Stimulated activated CD8-positive, alpha-beta memory T cell treated with anti-CD3 and anti-CD28 coated beads, Interleukin-2, amount 100 ng/mL, for 1 hour (primary cell): ENCODE data around the gene TRIM74.
"Not testable (repeated sequence)": the region's sequence is repeated elsewhere in the genome, so short reads cannot be mapped to it uniquely, and the experiment has no call there.

Experiments
- DNase-seq, 2 donors: peaks; one replicate each; pipeline ENCODE4 v3.0.0-alpha.2; 2020; ENCODE audit warnings: low read depth in 2 of 2

The TRIM74 gene

DNA sequence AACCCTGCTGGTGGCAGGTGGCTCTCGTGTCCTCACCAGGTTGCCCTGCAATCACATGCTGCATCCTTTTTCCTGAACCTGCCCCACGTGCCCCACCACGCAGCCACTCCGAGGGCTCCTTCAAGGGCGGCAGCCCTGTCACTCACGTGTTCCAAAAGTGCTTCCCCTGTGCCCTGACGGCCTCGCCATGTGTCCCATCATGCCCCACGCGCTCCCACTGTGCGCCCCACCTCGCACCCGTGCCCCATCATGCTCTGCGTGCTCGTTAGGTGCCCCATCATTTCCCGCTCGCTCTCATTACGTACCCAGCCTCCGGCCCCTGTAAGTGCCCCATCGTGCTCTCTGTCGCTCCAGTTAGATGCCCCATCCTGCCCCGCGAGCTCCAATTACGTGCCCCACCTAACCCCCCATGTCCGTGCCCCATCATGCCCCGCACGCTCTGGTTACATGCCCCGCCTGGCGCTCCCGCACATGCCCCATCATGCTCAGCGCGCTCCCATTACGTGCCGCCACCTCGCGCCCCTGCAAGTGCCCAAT is at the start of gene TRIM74:
TRIM74 (minus strand) TSS at position 487 of the 537 bp plus-strand sequence. CDS start 3,309 bp downstream, outside the sequence.
- DNase-seq, result not testable (repeated sequence)

GRCh38 chr7:73006491-73006890 is 37.2 kb upstream of the TRIM74 start:
- not testable (repeated sequence) for DNase-seq

GRCh38 chr7:73005693-73006447 is 36.6 kb upstream of the TRIM74 start:
- DNase-seq, result peak; percentile 76

- peak; percentile 31 to 58 for DNase-seq
Measured at GRCh38 chr7:73005356-73005692, 36.1 kb upstream of the TRIM74 start.

DNA sequence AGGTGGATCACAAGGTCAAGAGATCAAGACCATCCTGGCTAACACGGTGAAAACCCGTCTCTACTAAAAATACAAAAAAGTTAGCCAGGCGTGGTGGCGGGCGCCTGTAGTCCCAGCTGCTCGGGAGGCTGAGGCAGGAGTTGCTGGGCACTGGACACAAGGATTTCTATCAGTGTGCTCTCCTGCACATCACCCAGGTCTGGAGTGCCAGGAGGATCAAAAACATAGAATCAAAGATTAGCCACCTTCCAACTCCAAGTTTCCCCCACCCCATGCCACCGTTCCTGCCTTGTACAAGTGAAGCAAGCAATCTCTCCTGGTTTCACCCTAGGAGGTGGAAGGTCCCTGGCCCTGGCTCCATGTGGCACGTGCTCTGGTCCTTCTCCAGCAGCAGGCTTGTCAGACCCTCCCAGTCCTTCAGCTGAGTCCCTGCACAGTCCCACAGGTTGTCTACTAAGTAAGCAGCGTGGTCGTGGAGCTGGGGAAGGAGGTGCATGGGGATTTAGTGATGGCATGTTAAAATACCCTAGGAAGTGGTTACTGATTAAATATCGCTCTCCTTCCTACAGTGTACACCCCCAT is 28.7 kb upstream of the TRIM74 start:
- not testable (repeated sequence) for DNase-seq

DNA sequence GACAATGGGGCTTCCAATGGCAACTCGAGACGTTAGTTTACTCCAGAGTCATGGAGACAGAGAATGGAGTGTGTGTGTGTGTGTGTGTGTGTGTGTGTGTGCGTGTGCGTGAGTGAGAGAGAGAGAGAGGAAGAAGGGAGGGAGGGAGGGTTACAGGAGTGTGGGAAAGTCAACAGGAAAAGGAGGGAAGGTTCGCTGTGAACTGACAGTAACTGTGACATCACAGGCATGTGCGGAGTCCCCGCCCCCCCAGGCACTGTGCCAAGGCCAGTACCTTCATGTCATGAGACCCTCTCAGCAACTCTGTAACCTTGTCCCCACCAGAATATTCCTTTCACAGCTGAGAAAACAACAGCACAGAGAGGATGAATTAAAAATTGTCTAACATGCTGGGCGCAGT is 28.2 kb upstream of the TRIM74 start:
- DNase-seq, result not testable (repeated sequence)

GRCh38 chr7:72995484-72995883 is 26.2 kb upstream of the TRIM74 start:
- not testable (repeated sequence) for DNase-seq

DNA sequence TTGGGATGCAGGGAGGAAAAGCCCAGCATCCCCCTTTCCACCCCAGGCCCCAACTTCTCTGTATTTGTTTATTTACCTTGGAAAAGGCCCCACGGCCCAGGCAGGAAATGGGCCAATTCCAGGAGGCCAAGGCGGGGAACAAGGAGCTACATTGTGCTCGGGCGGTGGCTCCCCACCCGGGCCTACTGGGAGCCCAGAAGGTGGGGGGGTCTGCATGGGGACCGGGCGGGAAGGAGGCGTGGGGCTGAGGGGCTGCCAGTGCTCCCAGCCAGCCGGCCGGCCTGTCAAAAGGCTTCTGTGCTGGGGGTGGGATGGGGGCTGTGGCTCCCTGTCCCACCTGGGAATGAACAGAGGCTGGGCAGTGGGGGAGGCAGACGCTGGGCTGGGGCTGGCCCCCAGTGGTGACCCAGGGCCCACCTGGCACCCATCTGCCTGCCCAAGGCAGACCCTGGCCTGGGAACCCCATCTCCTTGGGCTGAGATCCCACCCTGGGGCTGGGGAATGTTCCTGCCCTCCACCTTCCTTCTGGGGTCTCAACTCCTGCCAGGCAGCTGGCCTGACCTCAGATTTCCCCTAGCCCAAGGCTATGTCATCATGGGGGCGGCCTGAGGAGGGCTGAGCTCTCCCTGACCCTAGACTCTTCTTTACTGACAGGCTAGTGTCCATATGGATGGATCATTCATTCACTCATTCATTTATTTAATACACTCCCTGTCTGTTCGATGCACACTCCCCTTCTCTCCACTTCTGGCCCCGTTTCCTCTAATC is 21.1 kb upstream of the TRIM74 start:
- DNase-seq, result not testable (repeated sequence)

GRCh38 chr7:72982084-72982483 is 12.8 kb upstream of the TRIM74 start:
- not testable (repeated sequence) for DNase-seq

- not testable (repeated sequence) for DNase-seq
Measured at GRCh38 chr7:72980382-72980781, 11.1 kb upstream of the TRIM74 start.

DNA sequence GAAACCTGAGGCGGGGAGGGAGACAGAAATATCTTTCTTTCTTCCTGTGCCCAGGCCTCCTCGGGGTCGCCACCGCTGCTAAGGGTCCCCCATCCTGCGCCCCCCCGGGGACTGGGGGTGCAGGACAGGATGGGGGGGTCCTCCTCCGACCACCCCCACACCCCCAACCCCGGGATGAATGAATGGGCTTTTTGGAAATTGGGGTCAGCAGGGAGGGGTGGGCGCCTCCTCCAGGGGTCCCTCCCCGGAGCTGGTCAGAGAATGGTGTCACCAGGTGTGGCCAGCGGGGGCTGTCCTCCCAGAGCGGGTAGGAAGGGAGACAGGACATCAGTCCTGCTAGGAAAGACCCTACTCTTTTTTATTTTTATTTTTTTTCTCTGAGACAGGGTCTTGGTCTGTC is 7.2 kb upstream of the TRIM74 start:
- not testable (repeated sequence) for DNase-seq

- DNase-seq, result not testable (repeated sequence)
Measured at GRCh38 chr7:72975656-72976286, 6.5 kb upstream of the TRIM74 start.

GRCh38 chr7:72974781-72975180 is 5.5 kb upstream of the TRIM74 start:
- DNase-seq, result not testable (repeated sequence)

DNA sequence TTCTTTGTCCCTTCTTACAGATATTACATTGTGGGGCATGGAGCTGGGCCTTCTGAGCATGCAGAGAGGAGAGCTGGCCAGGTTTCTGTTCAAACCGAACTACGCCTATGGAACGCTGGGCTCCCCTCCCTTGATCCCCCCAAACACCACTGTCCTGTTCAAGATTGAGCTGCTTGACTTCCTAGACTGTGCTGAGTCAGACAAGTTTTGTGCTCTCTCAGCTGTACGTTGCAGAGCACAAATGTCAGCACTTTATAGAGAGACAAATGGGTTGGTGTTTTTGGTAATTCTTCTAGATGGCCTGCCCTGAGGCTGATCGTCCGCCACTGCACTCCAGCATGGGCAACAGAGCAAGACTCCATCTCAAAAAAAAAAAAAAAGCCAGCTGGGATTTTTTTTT is 2.2 kb upstream of the TRIM74 start:
- not testable (repeated sequence) for DNase-seq

- not testable (repeated sequence) for DNase-seq
Measured at GRCh38 chr7:72969688-72970087, 422 bp upstream of the TRIM74 start.

DNA sequence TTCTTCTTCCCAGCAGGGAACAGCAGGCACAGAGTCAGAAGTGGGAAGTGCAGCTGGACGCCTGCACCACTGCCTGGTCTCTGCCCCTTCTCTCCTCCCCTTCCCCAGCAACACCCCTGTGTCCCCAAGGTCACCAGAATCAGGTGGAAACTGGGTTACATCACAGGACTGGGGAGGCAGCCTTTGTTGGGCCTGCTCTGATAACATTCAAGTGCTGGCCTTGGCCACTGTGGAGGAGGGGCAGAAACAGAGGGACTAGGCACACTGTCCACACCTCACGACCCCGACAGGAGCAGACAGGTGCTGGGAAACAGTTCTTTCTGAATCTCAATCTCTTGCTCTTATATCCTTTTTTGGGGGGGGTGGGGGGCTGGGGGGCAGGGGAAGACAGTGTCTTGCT is 2.4 kb downstream of the TRIM74 start:
- not testable (repeated sequence) for DNase-seq

DNA sequence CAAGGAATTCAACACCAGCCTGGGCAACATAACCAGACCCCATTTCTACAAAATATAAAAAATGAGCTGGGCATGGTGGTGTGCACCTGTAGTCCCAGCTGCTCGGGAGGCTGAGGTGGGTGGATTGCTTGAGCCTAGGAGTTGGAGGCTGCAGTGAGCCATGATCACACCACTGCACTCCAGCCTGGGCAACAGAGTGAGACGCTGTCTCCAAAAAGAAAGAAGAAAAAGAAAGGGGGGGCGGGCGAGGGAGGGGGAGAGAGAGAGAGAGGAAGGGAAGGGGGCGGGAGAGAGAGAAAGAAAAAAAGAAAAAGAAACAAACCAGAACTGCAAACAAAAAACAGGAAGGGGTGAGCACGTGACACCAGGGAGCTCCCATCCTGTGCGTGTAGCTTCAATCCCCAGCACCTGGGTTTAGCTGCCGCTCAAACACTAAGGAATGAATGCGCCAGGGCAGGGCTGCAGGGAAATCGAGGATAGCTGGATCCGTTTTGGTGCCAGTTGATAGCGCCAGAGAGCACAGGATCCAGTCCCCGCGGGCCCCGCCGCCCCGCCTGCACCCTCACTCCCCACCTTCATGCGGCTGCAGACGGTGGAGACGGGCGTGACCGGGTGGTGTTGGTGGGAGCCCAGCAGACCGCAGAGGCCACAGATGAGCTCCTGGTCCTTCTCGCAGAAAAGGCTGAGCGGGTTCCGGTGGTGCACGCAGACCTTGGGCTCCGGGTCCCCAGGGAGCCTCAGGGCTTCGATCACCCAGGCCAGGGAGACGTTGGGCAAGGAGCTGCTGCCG is 3.9 kb downstream of the TRIM74 start:
- not testable (repeated sequence) for DNase-seq

GRCh38 chr7:72963056-72963455 is 6.2 kb downstream of the TRIM74 start:
- DNase-seq, result not testable (repeated sequence)

GRCh38 chr7:72961346-72961650 is 8.0 kb downstream of the TRIM74 start:
- not testable (repeated sequence) for DNase-seq

GRCh38 chr7:72960626-72961345 is 8.5 kb downstream of the TRIM74 start:
- DNase-seq, result not testable (repeated sequence)
